NOMO-1 (cell line): ENCODE results near the gene RASA3.
"Not testable (repeated sequence)": the region's sequence is repeated elsewhere in the genome, so short reads cannot be mapped to it uniquely, and the experiment has no call there.

Experiments
- DNase-seq, 2 experiments: peaks; one replicate each; lab custom pipeline; 2025; ENCODE audit not compliant: unreplicated experiment in 2 of 2; lab: John Stamatoyannopoulos, UW

RASA3 gene

DNA sequence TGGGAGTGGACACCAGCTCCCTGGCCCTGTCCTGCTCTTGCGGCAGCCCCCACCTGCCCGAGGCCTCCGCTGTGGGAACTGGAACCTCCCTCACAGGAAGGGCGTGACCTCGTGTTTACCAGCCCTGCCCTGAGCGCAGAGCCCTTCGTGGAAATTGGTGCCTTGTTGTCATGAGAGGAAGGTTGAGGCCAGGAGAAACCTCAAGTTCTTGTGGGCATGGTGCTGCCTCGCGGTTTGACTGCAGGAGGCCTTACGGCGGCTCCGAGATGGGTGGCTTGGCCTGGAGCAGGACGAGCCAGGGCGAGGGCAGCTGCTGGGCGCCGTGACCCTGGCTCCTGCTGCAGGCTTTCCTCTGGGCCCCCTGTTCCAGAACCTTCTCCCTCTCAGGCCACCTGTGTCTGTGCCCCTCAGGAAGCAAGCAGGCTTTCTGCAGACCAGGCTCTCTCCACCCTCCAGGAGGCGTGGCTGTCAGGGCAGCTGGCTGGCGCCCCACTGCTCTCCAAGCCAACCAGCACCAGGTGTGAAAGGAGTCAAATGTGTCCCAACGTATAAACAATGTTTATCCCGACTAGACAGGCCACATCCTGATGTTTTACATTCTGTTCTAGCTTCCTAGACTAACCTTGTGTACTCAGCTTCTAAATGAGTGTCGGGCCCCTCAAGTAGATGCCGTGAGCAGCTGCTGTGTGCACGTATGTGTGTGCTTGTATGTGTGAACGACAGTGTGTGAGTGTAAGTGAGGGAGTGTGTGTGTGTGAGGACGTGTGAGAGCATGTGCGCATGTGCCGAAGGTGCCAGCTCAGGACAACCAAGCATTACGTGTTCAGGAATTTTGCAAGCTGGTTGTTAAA is 10.4 kb upstream of the RASA3 start:
- peak; percentile 32 to 44 for DNase-seq

DNA sequence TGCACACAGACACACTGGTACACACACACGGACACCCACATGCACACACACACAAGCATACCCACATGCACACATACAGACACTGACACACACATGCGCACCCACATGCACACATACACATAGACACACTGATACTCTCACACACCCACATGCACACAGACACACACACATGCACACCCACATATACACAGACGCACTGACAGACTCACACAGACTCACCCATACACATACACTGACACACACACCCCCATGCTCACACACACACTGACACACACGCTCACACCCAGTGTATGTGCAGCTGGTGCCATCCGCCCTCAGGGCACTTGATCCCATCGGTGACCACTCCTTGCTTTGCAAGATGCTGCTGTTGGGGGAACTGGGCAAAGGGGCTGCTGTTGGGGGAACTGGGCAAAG is 9.7 kb upstream of the RASA3 start:
- no peak for DNase-seq

DNA sequence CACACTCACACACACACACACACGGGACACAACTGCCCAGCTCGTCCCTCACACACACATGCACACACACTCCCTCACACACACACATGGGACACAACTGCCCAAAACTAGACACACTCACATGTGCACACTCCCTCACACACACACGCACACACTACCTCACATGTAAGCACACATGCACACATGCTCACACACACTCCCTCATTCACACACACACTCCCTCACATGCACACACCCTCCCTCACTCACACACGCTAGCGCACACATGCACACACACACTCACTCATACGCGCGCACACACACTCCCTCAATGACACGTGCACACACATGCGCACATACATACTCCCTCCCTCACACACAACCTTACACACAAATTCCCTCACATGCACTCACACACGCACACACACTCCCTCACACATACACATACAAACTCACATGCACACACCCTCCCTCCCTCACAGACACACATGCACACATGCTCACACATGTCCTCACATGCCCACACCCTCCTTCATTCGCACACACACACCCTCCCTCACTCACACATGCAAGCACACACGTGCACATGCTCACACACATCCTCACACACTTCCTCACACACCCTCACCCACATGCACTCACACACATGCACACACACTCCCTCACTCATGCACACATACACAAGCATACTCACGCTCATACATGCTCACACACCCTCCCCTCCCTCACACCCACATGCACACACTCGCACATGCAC is 9.0 kb upstream of the RASA3 start:
- no peak for DNase-seq

DNA sequence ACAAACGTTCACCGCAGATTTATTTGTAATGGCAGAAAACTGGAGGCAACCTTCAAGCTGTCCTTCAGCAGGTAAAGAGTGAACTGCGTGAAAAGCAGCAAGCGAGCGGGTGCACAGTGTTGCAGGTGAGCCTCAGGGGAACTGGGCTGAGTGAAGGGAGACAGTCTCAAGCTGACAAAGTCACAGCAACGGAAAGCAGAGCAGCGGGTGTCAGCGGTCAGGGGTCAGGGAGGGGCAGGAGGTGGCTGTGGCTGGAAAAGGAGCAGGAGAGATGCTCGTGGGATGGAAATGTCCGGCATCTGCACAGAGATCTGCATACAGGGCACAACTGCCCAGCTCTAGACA is 8.5 kb upstream of the RASA3 start:
- DNase-seq = no peak

DNA sequence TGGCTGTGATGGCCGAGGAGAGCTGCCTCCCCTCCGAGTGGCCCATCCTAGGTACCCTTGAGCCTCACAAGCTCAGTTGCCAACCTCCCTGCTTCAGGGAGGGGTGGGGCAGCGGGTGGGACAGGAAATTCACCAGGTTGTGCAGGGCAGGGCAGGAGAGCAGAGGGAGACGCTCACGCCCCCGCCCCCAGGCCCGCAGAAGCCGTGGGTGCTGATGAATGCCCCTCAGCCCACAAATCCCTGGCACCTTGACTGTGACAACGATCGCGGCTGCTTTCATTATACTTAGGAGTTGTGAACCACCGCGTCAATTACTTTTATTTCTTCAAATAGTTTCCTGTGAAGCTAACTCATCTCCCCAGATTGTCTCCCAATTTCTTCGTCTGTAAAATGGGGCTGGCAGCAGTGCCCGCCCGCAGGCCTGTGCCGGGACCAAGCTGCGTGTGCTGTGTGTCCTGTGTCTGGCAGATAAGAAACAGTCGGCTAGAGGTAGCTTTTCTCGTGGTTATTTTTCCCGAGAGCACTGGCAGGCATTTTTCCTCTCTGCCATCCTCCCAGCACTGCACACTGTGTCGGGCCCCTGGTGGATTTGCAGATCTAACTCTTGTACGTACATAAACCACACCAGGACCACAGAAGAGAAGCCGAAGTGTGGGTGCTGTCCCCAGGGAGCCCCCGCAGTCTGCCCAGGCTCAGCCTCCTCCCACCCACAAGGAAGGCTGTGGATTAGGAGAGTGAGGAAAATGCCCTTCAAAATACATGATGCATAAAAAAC is 7.9 kb upstream of the RASA3 start:
- DNase-seq = no peak

DNA sequence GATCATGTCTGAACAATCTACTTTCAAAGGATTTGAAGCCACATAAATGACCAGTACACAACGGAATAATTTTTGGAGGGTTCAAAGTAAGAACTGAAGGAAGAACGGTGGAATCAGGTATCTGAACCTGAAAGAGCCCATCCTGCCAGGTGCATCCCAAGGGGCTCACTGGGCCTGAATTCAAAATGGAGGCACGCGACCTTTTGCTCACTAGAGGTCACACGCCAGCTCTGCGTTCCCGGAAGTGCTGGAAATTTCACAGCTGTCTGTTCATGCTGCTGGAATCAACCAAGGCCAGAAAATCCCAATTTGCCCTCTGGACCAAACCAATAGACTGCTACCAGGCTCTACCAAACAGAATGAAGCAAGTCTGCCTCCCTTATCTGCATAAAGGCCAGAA is 4.2 kb upstream of the RASA3 start:
- DNase-seq = no peak

DNA sequence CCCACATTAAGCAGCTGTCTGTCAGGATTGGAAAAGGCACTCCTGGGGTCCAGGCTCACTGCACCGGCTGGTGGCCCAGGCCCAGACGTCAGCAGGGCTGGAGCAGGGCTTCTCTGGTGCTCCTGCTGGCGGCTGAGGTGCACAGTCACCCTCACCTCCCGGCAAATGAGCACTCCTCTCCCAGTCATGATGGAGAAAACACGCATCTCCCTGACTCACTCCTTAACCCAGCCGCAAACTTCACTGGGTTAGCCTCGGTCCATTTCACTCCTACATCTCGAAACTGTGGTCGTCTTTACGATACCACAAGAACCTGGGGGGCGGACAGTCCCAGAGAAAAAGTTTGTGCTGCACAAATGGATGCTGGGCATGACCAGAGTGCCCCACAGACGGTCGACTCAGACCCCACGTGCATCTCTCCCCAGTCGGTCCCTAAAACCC is 3.3 kb upstream of the RASA3 start:
- no peak for DNase-seq

DNA sequence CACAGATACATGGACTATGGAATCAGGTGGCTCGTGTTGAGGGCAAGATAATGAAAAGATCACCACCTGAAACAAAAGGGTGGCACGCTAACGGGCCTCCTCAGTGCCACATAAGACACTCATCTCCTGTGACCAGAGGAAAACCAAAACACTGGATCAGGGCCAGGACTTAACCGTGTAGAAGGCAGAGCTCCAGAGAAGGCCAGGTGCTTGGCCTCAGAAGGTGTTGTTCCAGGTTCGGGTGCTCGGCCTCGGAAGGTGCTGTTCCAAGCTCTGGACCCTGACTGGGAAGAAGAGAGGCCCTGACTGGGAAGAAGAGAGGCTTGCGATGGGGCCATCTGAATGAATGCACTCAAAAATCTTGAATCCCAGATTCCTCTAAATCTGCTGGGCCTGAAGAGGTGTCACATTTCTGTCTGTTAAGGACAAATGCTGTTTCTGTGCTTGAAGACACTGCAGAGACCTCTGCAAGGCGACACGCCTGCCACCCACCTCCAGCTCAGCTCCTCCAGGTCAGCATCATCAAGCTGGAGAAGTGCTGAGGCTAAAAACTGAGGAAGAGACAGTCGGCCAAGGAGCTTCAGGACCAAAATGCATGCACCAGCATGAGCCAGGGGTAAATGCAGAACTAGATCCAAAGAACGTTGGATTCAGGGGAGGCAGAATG is 2.7 kb upstream of the RASA3 start:
- DNase-seq = no peak

DNA sequence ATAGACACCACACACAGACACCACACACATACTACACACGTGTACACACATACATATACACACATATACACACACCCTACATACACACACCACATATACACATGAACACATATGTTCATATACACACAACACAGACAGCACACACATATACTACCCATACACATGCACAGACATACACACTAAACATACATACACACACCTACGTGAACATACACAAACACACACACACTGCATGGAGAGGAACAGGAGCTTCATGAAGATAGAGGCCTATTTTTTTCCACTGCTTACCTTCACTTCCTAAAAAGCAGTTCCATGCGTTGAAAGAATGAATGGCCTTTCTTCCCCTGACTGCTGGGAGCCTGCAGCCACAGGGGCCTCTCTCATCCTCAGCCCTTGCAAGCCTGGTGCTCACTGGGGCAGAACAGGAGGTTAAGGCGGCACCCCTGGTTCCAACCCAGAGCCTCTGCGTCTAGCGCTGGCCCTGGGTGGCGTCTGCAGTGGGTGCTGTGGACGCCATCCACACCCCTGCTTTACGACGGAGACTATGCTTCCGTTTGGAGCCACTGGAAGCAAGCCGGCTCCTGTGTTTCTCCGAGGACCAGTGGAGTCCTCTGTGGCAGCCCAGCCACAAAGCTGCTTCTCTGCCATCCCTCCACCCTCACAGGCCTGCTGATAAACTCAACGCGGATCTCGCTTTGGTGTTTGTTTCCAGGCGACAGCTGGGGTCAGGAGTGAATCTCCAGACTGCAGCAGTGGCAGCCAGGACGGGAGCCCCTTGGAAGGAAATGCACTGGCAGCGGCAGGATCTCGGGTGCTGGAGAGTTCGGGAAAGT is 1.9 kb upstream of the RASA3 start:
- DNase-seq = peak in 1 of 2 experiments; percentile 41

DNA sequence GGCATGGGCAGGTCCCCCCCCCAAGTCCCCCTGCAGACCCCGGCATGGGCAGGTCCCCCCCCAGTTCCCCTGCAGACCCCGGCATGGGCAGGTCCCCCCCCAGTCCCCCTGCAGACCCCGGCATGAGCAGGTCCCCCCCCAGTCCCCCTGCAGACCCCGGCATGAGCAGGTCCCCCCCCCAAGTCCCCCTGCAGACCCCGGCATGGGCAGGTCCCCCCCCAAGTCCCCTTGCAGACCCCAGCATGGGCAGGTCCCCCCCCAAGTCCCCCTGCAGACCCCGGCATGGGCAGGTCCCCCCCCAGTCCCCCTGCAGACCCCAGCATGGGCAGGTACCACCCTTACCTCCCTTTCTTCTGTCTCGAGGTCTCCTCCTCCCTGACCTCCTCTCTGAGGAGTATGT is 1.1 kb upstream of the RASA3 start:
- DNase-seq = not testable (repeated sequence)

DNA sequence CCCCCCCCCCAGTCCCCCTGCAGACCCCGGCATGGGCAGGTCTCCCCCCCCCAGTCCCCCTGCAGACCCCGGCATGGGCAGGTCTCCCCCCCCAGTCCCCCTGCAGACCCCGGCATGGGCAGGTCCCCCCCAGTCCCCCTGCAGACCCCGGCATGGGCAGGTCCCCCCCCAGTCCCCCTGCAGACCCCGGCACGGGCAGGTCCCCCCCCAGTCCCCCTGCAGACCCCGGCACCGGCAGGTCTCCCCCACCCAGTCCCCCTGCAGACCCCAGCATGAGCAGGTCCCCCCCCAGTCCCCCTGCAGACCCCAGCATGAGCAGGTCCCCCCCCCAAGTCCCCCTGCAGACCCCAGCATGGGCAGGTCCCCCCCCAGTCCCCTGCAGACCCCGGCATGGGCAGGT is 703 bp upstream of the RASA3 start:
- DNase-seq = not testable (repeated sequence)

DNA sequence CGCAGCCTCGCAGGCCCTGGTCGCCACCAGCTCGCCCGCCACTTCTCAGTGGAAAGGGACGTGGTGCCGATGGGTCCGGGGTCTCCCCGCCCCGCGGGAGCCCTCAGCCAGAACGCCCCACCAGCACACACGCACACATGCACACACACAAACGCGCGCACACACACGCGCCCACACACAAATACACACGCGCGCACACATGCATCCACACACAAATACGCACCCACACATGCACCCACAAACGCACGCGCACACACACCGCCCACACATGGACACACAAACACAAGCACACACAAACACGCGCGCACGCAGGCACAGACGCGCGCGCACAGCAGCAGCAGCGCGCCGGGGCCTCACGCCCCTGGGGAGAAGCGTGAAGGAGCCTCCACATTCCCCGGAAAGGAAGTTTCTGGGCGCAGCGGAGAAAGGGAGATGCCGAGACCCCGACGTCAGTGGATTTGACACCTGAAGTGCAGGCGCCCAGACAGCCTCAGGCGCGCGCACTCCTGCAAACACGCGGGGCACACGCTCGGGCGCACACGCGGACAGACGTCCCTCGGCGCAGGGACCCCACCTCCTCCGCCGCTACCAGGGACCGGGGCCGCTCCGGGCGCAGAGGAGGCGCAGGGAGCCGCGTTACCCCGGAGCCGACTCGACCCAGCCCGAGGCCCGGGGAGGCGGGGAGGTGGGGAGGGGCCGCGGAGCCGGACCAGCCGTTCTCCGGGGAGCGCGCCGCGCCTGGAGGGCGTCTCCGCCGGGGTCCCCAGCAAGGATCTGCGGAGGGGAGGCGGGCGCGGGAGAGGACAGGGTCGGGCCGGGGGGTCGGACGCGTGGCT is 622 bp downstream of the RASA3 start:
- DNase-seq = peak in 1 of 2 experiments; percentile 17

DNA sequence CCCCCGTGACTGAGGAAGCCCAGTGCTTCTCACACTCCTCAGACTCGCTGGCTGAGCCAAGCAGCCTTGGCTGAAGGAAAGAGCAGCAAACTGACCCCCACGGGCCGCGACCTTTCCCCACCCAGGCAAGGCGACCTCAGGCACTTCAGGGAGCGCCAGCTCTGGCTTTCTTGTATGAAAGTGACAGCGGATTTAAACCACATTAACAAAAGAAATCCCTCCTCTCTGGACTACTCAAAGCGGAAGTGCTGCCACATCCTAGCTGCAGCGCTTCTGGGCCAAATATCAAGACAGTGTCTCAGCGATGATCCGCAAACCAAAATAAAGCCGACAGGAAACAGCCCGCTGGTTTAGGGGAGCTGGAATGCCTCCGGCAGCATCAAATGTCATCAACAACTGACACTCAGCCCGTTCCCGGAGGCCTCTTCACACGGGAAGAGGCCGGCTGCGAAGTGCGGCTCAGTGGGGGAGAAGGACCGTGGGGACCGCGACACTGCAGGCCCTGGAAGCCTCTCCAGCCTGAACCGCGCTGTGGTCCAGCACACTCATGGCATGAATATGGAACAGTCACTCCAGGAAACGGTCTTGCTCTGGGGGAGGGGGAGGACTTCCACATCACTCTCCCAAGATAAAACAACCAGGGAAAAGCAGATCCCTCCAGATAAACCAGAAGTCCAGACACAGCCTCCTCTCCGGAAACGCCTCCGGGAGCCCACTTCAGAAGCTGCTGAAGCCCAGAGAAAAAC is 1.4 kb downstream of the RASA3 start:
- DNase-seq = peak; percentile 42 to 72

DNA sequence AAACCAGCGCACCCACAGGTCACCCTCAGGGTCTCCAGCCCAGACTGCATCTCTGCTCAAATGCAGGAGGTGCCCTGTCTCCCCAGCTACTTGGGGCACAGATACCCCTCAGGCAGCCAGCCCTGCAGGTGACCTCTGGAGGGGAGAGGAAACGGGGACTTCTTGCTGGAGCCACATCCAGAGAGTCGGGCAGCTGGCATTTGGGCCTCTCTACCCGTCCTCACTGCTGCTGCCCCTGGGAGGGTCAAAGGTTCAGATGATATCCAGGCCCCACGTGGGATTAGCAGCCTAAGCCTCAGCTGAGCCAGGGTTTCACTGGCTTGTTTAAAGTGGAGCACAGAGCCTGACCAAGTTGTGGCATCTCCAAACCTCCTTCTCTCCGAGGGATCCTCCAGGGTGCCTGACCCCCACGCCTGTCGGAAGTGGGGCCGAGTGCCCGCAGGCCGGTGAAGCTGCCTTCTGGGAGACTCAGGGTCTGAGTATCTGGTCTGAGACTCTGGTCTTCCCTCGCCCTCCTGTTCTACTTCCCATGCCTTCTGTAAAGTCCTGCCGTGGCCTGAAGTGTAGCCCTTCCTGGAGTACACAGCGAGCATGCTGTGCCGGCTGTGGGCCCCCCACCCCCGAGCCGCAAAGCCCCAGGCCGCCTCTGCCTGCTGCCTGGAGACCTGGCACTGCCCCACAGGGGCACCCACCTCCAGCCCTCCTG is 2.1 kb downstream of the RASA3 start:
- DNase-seq = no peak

DNA sequence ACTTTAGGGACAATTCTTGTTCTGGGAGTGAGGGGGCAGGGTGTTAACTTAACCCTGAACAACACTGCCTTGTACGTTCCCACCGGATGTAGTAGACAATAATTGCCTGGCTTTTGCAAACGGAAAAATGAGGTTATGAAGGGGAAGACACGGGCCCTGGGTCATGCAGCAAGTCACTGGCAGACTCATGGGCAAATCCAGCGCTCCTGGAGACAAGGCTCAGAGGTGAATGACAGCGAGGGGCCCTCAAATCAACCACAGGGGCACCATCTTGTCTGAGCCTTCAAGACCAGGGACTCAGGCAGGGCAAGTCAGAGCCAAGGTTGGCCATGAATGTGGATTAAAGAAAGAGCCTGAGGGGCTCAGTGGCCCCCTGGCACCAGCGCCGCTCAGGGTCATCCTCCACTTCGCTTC is 2.8 kb downstream of the RASA3 start:
- peak; percentile 18 to 37 for DNase-seq

DNA sequence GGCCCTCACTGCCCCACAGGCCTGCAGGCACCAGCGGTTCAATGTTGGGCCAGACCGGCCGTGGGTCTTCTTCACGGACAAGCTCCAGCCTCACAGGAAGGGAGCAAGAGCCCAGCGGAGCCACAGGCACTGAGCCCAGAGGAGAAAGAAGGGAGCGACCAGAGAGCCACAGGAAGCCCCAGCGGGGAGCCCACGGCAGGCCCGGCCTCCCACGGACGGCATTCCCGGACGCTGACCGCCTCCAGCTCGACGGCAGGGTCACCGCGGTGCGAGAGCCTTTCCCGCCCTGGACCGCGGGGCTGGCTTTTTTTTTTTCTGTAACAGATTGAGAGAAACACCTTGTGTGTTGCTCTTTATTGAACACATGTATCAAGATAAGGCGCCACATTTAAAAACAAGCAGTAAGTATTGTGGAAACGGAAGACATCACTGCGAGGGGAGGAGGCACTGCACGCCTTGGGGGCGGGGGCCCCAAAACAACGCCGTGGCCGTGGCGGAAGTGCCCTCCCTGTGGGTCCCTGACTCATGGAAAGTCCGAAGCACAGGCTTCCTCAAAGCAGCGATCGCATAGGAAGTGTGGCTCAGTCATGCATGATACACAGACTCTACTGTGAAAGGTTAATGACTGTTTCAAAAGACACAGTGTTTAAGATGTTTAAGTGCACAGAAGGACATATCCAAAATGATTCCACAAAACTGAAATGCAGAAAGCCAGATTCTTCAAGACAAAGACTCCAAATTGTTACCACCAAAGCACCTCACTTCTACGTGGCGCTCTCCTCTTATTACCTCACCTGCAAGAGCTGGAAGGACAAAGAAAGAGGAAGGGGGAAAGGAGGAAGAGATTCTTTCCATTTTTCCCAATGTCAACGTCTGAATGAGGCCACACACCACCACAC is 3.5 kb downstream of the RASA3 start:
- DNase-seq = peak; percentile 88 to 96

DNA sequence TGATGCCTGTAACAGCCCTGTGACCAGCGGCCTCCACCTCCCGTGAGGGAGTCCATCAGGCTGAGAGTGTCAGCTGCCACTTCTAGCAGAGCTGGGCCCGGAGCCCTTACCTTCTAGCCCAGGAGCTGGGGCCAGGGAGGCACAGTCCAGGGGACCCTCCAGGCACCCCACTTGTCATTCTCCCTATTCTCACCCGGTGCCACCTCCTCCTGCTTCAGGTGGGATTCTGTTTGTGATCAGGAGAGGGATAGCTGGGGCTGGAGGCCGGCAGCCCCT is 4.1 kb downstream of the RASA3 start:
- no peak for DNase-seq
